ENCODE measurements around the gene OLFML2A. TPM values are rescaled to one million over a fixed set of nuclear protein-coding genes. Genes with fewer than 3 reads are reported as not detected.

Gene OLFML2A
- total RNA-seq, 1 experiment from 2014 or later, result 0.99 TPM

- peak overlapping the region; percentile 92 for H3K27ac Mint-ChIP-seq (ENCODE audit: unreplicated experiment)
- no peaks in the 10 kb centered on the region for H3K27me3 Mint-ChIP-seq (ENCODE audit: unreplicated experiment)
- DNase-seq, result no peak
- TF ChIP-seq CTCF (IDR thresholded peaks at IDR 0.05; ENCODE audit: unreplicated experiment), result no peak
- CTCF ChIA-PET, result interaction anchor here (1.4 kb wide), 1 partner anchor 48 kb away, joined by 3 read pairs; no protein-coding TSS in a partner anchor
- H3K9me3 Mint-ChIP-seq (ENCODE audit: low read depth, unreplicated experiment), result no peaks in the 10 kb centered on the region
- BruUV-seq (replicated peaks), result no TSS peak
- peak overlapping the region; percentile 83 for H3K4me3 Mint-ChIP-seq (ENCODE audit: low read depth, unreplicated experiment)
- H3K4me1 Mint-ChIP-seq (ENCODE audit: low read depth, unreplicated experiment), result peaks cover 9% of the 10 kb centered on the region
- intact Hi-C loops (cut with micrococcal nuclease; ENCODE audit: unreplicated experiment), result no loop called here
- peaks cover 71% of the 10 kb centered on the region for H3K36me3 Mint-ChIP-seq (ENCODE audit: insufficient read depth, unreplicated experiment)
Measured at GRCh38 chr9:124859803-124860581, 83.1 kb downstream of the OLFML2A start.

GRCh38 chr9:124860582-124861341, 83.8 kb downstream of the OLFML2A start:
- no TSS peak for BruUV-seq (replicated peaks)
- no peaks in the 10 kb centered on the region for H3K9me3 Mint-ChIP-seq (ENCODE audit: low read depth, unreplicated experiment)
- H3K27ac Mint-ChIP-seq (ENCODE audit: unreplicated experiment), result peak overlapping the region; percentile 92
- no peaks in the 10 kb centered on the region for H3K27me3 Mint-ChIP-seq (ENCODE audit: unreplicated experiment)
- H3K4me1 Mint-ChIP-seq (ENCODE audit: low read depth, unreplicated experiment), result peaks cover 9% of the 10 kb centered on the region
- peak overlapping the region; percentile 83 for H3K4me3 Mint-ChIP-seq (ENCODE audit: low read depth, unreplicated experiment)
- CTCF ChIA-PET, result interaction anchor here (0.9 to 1.7 kb wide), 3 partner anchors 8 to 49 kb away, joined by 3 to 4 read pairs (median 4); partner anchors contain the start of gene WDR38
- intact Hi-C loops (cut with micrococcal nuclease; ENCODE audit: unreplicated experiment), result no loop called here
- no peak for TF ChIP-seq CTCF (IDR thresholded peaks at IDR 0.05; ENCODE audit: unreplicated experiment)
- no peak for DNase-seq
- peaks cover 64% of the 10 kb centered on the region for H3K36me3 Mint-ChIP-seq (ENCODE audit: insufficient read depth, unreplicated experiment)

GRCh38 chr9:124861342-124862229, 84.7 kb downstream of the OLFML2A start, which contains the start of the genes ARPC5L and RPL35:
Gene ARPC5L, plus strand, starts transcription at chr9:124862130. Its CDS starts 7,161 bp downstream, at chr9:124869291.
Gene RPL35, minus strand, starts transcription at chr9:124861957. Its CDS starts 45 bp downstream, at chr9:124861912.
- CTCF ChIA-PET, result interaction anchor here (0.9 to 1.7 kb wide), 3 partner anchors 9 to 49 kb away, joined by 3 to 4 read pairs (median 4); partner anchors contain the start of gene WDR38
- peak; percentile 93 for DNase-seq
- no peak for TF ChIP-seq CTCF (IDR thresholded peaks at IDR 0.05; ENCODE audit: unreplicated experiment)
- Mint-ChIP-seq H3K27me3 (ENCODE audit: unreplicated experiment) (no peaks in the 10 kb centered on the region), H3K36me3 (ENCODE audit: insufficient read depth, unreplicated experiment) (peaks cover 57% of the 10 kb centered on the region), H3K4me1 (ENCODE audit: low read depth, unreplicated experiment) (peaks cover 9% of the 10 kb centered on the region), H3K27ac (ENCODE audit: unreplicated experiment) (peak within 1 kb of the TSS; percentile 82), H3K9me3 (ENCODE audit: low read depth, unreplicated experiment) (no peaks in the 10 kb centered on the region), H3K4me3 (ENCODE audit: low read depth, unreplicated experiment) (peak within 1 kb of the TSS; percentile 83)
- TSS peak; percentile 53 for BruUV-seq (replicated peaks)
- intact Hi-C loops (cut with micrococcal nuclease; ENCODE audit: unreplicated experiment), result no loop called here

Measured in Calu3 (cell line).